ENCODE data around the gene AK3. TPM values are rescaled to one million over a fixed set of nuclear protein-coding genes. Genes with fewer than 3 reads are reported as not detected.

The AK3 gene
- total RNA-seq, 1 donor from 2014 or later: 59.0 TPM

DNA sequence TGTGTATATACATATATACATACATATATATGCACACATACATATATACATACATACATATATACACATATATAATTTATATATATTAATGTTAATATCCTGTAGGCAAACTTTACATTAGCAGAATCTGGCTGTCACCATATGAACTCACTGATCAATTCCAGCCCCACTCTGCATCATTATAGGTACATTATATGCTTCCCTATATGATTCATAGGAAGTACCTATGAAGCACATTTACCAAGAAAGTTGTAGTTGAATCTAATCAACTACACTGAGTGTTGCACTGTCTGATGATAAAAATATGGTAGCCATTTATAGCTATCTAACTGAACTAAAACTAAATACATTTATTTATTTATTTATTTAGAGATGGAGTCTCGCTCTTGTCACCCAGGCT is 69.3 kb downstream of the AK3 start:
- no peak for DNase-seq (ENCODE audit: low read depth, low spot score)
- Mint-ChIP-seq H3K4me3 (no peak overlapping the region), H3K27ac (ENCODE audit: unreplicated experiment) (no peak overlapping the region), H3K27me3 (ENCODE audit: low read depth) (peaks cover 12% of the 10 kb centered on the region), H3K4me1 (peaks cover 7% of the 10 kb centered on the region), H3K9me3 (no peaks in the 10 kb centered on the region), H3K36me3 (ENCODE audit: low read depth) (no peaks in the 10 kb centered on the region)
- TF ChIP-seq, protein P1, sequence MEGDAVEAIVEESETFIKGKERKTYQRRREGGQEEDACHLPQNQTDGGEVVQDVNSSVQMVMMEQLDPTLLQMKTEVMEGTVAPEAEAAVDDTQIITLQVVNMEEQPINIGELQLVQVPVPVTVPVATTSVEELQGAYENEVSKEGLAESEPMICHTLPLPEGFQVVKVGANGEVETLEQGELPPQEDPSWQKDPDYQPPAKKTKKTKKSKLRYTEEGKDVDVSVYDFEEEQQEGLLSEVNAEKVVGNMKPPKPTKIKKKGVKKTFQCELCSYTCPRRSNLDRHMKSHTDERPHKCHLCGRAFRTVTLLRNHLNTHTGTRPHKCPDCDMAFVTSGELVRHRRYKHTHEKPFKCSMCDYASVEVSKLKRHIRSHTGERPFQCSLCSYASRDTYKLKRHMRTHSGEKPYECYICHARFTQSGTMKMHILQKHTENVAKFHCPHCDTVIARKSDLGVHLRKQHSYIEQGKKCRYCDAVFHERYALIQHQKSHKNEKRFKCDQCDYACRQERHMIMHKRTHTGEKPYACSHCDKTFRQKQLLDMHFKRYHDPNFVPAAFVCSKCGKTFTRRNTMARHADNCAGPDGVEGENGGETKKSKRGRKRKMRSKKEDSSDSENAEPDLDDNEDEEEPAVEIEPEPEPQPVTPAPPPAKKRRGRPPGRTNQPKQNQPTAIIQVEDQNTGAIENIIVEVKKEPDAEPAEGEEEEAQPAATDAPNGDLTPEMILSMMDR (conservative IDR thresholded peaks at IDR 0.05): no peak

DNA sequence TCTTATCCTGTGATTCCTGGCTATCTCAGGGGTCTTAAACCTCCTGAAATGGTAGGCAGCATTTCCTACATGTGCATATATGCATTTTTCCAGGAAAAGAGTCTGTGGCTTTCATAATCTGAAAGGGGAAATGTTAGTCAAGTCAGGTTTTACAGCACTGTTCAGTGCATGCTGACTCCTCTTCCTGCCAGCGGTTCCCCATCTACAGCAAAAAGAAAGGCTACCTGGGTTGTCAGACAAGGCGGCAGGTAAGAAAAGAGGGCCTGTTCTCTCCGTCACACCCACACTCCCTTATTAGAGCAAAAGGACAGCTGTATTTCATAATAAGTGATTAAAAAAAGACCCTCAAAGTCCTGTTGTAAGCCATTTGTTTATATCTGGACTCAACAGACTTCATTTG is 70.4 kb downstream of the AK3 start:
- H3K27me3 Mint-ChIP-seq (ENCODE audit: low read depth): peaks cover 22% of the 10 kb centered on the region
- DNase-seq (ENCODE audit: low read depth, low spot score): no peak
- H3K36me3 Mint-ChIP-seq (ENCODE audit: low read depth): no peaks in the 10 kb centered on the region
- H3K9me3 Mint-ChIP-seq: no peaks in the 10 kb centered on the region
- H3K4me1 Mint-ChIP-seq: peaks cover 18% of the 10 kb centered on the region
- TF ChIP-seq, protein P1 (conservative IDR thresholded peaks at IDR 0.05): no peak
- H3K27ac Mint-ChIP-seq (ENCODE audit: unreplicated experiment): no peak overlapping the region
- no peak overlapping the region for H3K4me3 Mint-ChIP-seq

DNA sequence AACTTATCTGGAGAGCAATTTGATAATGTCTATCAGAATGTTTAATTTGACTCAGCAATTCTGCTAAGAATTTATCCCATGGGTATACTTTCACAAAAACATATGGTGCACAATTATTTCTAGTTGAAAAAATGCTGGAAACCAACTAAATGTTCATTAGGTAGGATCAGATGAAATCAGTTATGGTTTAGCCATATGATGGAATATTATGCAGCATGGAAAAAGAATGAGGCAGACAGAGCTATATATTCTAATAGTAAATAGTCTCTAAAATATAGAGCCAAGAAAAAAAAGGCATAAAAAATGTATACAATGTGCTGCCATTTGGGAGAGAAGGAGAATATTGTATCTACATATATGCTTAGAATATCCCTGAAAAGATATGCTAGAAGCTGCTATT is 71.1 kb downstream of the AK3 start:
- TF ChIP-seq, protein P1 (conservative IDR thresholded peaks at IDR 0.05): no peak
- Mint-ChIP-seq H3K4me3 (no peak overlapping the region), H3K27me3 (ENCODE audit: low read depth) (peaks cover 22% of the 10 kb centered on the region), H3K4me1 (peaks cover 23% of the 10 kb centered on the region), H3K36me3 (ENCODE audit: low read depth) (no peaks in the 10 kb centered on the region), H3K9me3 (no peaks in the 10 kb centered on the region), H3K27ac (ENCODE audit: unreplicated experiment) (no peak overlapping the region)
- DNase-seq (ENCODE audit: low read depth, low spot score): no peak

DNA sequence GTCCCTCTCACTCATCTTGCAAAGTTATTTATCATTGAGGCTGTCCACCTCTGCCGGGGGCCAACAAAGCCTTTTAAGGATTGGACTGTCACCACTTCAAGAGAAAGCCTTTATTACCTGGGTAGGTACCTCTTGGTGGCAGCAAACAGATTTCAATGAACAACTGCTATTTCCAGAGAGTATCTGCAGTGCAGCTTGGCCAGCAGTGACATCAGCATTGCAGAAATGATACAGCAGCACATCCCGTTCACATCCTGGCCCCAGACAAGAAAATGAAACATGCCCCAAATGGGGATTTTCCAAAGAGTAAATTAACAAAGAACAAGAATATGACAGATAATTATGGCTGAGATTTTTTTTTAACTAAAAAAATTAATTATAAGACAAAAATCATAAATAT is 72.4 kb downstream of the AK3 start:
- Mint-ChIP-seq H3K36me3 (ENCODE audit: low read depth) (no peaks in the 10 kb centered on the region), H3K27me3 (ENCODE audit: low read depth) (peaks cover 27% of the 10 kb centered on the region), H3K4me3 (no peak overlapping the region), H3K27ac (ENCODE audit: unreplicated experiment) (no peak overlapping the region), H3K4me1 (peaks cover 33% of the 10 kb centered on the region), H3K9me3 (no peaks in the 10 kb centered on the region)
- TF ChIP-seq, protein P1 (conservative IDR thresholded peaks at IDR 0.05): no peak
- no peak for DNase-seq (ENCODE audit: low read depth, low spot score)

DNA sequence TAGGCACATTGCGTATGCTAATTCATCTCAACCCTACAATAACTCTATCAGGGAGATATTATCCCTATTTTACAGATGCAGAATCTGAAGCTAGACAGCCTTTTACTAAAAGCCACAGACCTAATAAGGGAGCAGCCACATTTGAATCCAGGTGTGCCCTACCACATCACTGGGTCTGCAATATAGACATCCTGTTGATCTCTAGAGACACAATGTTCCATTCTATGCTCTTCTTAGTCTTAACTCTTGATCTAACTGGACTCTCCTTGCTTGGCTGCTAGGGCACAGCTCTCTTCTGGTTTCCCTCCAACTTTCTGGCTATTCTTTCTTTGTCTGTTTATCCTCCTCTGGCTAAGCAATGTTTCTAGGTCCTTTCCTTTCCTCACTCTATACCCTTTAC is 73.3 kb downstream of the AK3 start:
- TF ChIP-seq, protein P1 (conservative IDR thresholded peaks at IDR 0.05): no peak
- no peak overlapping the region for H3K4me3 Mint-ChIP-seq
- no peak for DNase-seq (ENCODE audit: low read depth, low spot score)
- H3K9me3 Mint-ChIP-seq: no peaks in the 10 kb centered on the region
- peaks cover 42% of the 10 kb centered on the region for H3K4me1 Mint-ChIP-seq
- H3K27me3 Mint-ChIP-seq (ENCODE audit: low read depth): peaks cover 29% of the 10 kb centered on the region
- H3K36me3 Mint-ChIP-seq (ENCODE audit: low read depth): no peaks in the 10 kb centered on the region
- H3K27ac Mint-ChIP-seq (ENCODE audit: unreplicated experiment): no peak overlapping the region

Data from neural crest cell (in vitro differentiated cells).